EH (cell line): ENCODE results near the gene PDE4D.

Experiments used
- DNase-seq: peaks from one replicate; pipeline ENCODE4 v3.0.0-alpha.2; 2015; ENCODE audit warnings: low read depth

Gene PDE4D

GRCh38 chr5:59173578-59173977, 719.9 kb downstream of the PDE4D start:
- no peak for DNase-seq

- DNase-seq = no peak
These were observed 722.4 kb downstream of the PDE4D start for GRCh38 chr5:59171131-59171530.

GRCh38 chr5:59169768-59170150, 723.8 kb downstream of the PDE4D start:
- DNase-seq = no peak

- peak; percentile 34 for DNase-seq
These were observed 724.3 kb downstream of the PDE4D start for GRCh38 chr5:59169081-59169767.

- DNase-seq = no peak
These were observed 725.5 kb downstream of the PDE4D start for GRCh38 chr5:59168067-59168466.

GRCh38 chr5:59164041-59164830, 729.3 kb downstream of the PDE4D start:
- DNase-seq = peak; percentile 69

GRCh38 chr5:59161221-59162105, 732.1 kb downstream of the PDE4D start:
- DNase-seq = no peak

- no peak for DNase-seq
These were observed 734.7 kb downstream of the PDE4D start for GRCh38 chr5:59158637-59159391.

- DNase-seq = peak; percentile 25
These were observed 735.4 kb downstream of the PDE4D start for GRCh38 chr5:59158165-59158564.

GRCh38 chr5:59157068-59157467, 736.5 kb downstream of the PDE4D start:
- DNase-seq = no peak

GRCh38 chr5:59152701-59153245, 740.8 kb downstream of the PDE4D start:
- no peak for DNase-seq

GRCh38 chr5:59151162-59151889, 742.2 kb downstream of the PDE4D start:
- no peak for DNase-seq

GRCh38 chr5:59149827-59150226, 743.7 kb downstream of the PDE4D start:
- no peak for DNase-seq

GRCh38 chr5:59149271-59149670, 744.3 kb downstream of the PDE4D start:
- DNase-seq = no peak

GRCh38 chr5:59146729-59147128, 746.8 kb downstream of the PDE4D start:
- no peak for DNase-seq

GRCh38 chr5:59143926-59144333, 749.6 kb downstream of the PDE4D start:
- no peak for DNase-seq

- no peak for DNase-seq
These were observed 750.6 kb downstream of the PDE4D start for GRCh38 chr5:59142927-59143326.

GRCh38 chr5:59142138-59142537, 751.4 kb downstream of the PDE4D start:
- no peak for DNase-seq

GRCh38 chr5:59140133-59140532, 753.4 kb downstream of the PDE4D start:
- DNase-seq = no peak

- no peak for DNase-seq
These were observed 753.8 kb downstream of the PDE4D start for GRCh38 chr5:59139695-59140094.

GRCh38 chr5:59138509-59138908, 755.0 kb downstream of the PDE4D start:
- no peak for DNase-seq
